ENCODE measurements around the gene RFTN1. TPM values are rescaled to one million over a fixed set of nuclear protein-coding genes. Genes with fewer than 3 reads are reported as not detected.

RFTN1 gene
- total and polyA plus RNA-seq, 2 donors (not counting 3 experiments of a cell fraction or from before 2014, with no cell fraction given), result 40.3 to 43.3 TPM

- H3K4me2 ChIP-seq (ENCODE audit: insufficient read depth, low read length), result no peak overlapping the region
- intact Hi-C loops (cut with micrococcal nuclease), result no loop called here
- no peaks in the 10 kb centered on the region for H3K36me3 ChIP-seq (ENCODE audit: control insufficient read depth in 2 of 2, extremely low read depth in 1 of 2, insufficient read depth in 2 of 2, low read length in 2 of 2)
- H3K9me1 ChIP-seq (replicated peaks; ENCODE audit: control insufficient read depth, extremely low read depth, insufficient read depth, low read length), result peaks cover 2% of the 10 kb centered on the region
- no peak overlapping the region for H3K9ac ChIP-seq (replicated peaks; ENCODE audit: extremely low read depth, insufficient read depth, low read length)
- CTCF ChIA-PET, result no interaction called here
- dilution Hi-C loops (cut with MboI; ENCODE audit: extremely low pct_ligation_motif_present, low sequenced_read_pairs), result no loop called here
- DNase-seq (ENCODE audit: low read depth, low spot score) (no peak), FAIRE-seq (no peak)
- H3K4me1 ChIP-seq (ENCODE audit: control insufficient read depth, extremely low read depth, insufficient read depth, low read length), result no peaks in the 10 kb centered on the region
- H3K4me3 ChIP-seq (replicated peaks in 1 of 3; ENCODE audit: insufficient read depth in 1 of 3, low read depth in 1 of 3, low read length in 3 of 3), result no peak overlapping the region
- H3K9me3 ChIP-seq (replicated peaks; ENCODE audit: control insufficient read depth, insufficient read depth, low read length), result no peaks in the 10 kb centered on the region
- no peaks in the 10 kb centered on the region for H3K27me3 ChIP-seq (ENCODE audit: control insufficient read depth in 2 of 2, insufficient read depth in 2 of 2, low read length in 2 of 2)
- H2AFZ ChIP-seq (ENCODE audit: low read depth, low read length), result no peak overlapping the region
- no peaks in the 10 kb centered on the region for H4K20me1 ChIP-seq (replicated peaks; ENCODE audit: control insufficient read depth, extremely low read depth, insufficient read depth, low read length)
- H3K79me2 ChIP-seq (ENCODE audit: control insufficient read depth, insufficient read depth, low read length), result peaks cover 2% of the 10 kb centered on the region
- TF ChIP-seq, protein P1, sequence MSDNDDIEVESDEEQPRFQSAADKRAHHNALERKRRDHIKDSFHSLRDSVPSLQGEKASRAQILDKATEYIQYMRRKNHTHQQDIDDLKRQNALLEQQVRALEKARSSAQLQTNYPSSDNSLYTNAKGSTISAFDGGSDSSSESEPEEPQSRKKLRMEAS (IDR thresholded peaks at IDR 0.05; ENCODE audit: insufficient read depth, insufficient read length), result no peak
- no peak for TF ChIP-seq POLR2A (IDR thresholded peaks at IDR 0.05; ENCODE audit: low read depth, low read length)
- TF ChIP-seq JUN (IDR thresholded peaks at IDR 0.05; ENCODE audit: borderline replicate concordance, insufficient read depth, insufficient read length, low read depth), result no peak
- no peak overlapping the region for H3K27ac ChIP-seq (ENCODE audit: insufficient read depth, low read depth, low read length)
- BruUV-seq (replicated peaks), result no TSS peak
- POLR2A ChIA-PET, result no interaction called here
Measured at GRCh38 chr3:16392717-16393116, 120.8 kb downstream of the RFTN1 start.

GRCh38 chr3:16392065-16392464, 121.4 kb downstream of the RFTN1 start:
- TF ChIP-seq POLR2AphosphoS5 (IDR thresholded peaks at IDR 0.05; ENCODE audit: insufficient read depth, low read depth, low read length) (no peak), MYC (IDR thresholded peaks at IDR 0.05; ENCODE audit: low read depth, low read length) (no peak), EZH2 (IDR thresholded peaks at IDR 0.05; ENCODE audit: borderline replicate concordance, low read depth, low read length, severe bottlenecking) (no peak), POLR2A (IDR thresholded peaks at IDR 0.05; ENCODE audit: low read depth, low read length) (no peak), GATA2 (IDR thresholded peaks at IDR 0.05; ENCODE audit: insufficient read depth, insufficient read length, low read depth, low read length) (no peak), JUN (IDR thresholded peaks at IDR 0.05; ENCODE audit: borderline replicate concordance, insufficient read depth, insufficient read length, low read depth) (no peak), FOS (IDR thresholded peaks at IDR 0.05; ENCODE audit: borderline replicate concordance, insufficient read depth, low read length) (no peak)
- TF ChIP-seq, protein P1 (IDR thresholded peaks at IDR 0.05; ENCODE audit: insufficient read depth, insufficient read length), result no peak
- TF ChIP-seq, protein P2, sequence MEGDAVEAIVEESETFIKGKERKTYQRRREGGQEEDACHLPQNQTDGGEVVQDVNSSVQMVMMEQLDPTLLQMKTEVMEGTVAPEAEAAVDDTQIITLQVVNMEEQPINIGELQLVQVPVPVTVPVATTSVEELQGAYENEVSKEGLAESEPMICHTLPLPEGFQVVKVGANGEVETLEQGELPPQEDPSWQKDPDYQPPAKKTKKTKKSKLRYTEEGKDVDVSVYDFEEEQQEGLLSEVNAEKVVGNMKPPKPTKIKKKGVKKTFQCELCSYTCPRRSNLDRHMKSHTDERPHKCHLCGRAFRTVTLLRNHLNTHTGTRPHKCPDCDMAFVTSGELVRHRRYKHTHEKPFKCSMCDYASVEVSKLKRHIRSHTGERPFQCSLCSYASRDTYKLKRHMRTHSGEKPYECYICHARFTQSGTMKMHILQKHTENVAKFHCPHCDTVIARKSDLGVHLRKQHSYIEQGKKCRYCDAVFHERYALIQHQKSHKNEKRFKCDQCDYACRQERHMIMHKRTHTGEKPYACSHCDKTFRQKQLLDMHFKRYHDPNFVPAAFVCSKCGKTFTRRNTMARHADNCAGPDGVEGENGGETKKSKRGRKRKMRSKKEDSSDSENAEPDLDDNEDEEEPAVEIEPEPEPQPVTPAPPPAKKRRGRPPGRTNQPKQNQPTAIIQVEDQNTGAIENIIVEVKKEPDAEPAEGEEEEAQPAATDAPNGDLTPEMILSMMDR (IDR thresholded peaks at IDR 0.05; ENCODE audit: extremely low read depth in 1 of 2, insufficient read depth in 1 of 2, low read depth in 1 of 2, low read length in 2 of 2), result no peak
- Histone ChIP-seq H3K4me3 (replicated peaks in 1 of 3; ENCODE audit: insufficient read depth in 1 of 3, low read depth in 1 of 3, low read length in 3 of 3) (no peak overlapping the region), H3K9ac (replicated peaks; ENCODE audit: extremely low read depth, insufficient read depth, low read length) (no peak overlapping the region), H3K4me1 (ENCODE audit: control insufficient read depth, extremely low read depth, insufficient read depth, low read length) (no peaks in the 10 kb centered on the region), H3K79me2 (ENCODE audit: control insufficient read depth, insufficient read depth, low read length) (peaks cover 2% of the 10 kb centered on the region), H2AFZ (ENCODE audit: low read depth, low read length) (no peak overlapping the region), H3K36me3 (ENCODE audit: control insufficient read depth in 2 of 2, extremely low read depth in 1 of 2, insufficient read depth in 2 of 2, low read length in 2 of 2) (no peaks in the 10 kb centered on the region), H4K20me1 (replicated peaks; ENCODE audit: control insufficient read depth, extremely low read depth, insufficient read depth, low read length) (no peaks in the 10 kb centered on the region), H3K4me2 (ENCODE audit: insufficient read depth, low read length) (no peak overlapping the region), H3K9me3 (replicated peaks; ENCODE audit: control insufficient read depth, insufficient read depth, low read length) (no peaks in the 10 kb centered on the region), H3K27me3 (ENCODE audit: control insufficient read depth in 2 of 2, insufficient read depth in 2 of 2, low read length in 2 of 2) (no peaks in the 10 kb centered on the region), H3K9me1 (replicated peaks; ENCODE audit: control insufficient read depth, extremely low read depth, insufficient read depth, low read length) (peaks cover 2% of the 10 kb centered on the region), H3K27ac (ENCODE audit: insufficient read depth, low read depth, low read length) (no peak overlapping the region)
- ChIA-PET CTCF (no interaction called here), POLR2A (interaction anchor here (0.6 kb wide), 1 partner anchor 10 kb away, joined by 4 read pairs; no protein-coding TSS in a partner anchor)
- dilution Hi-C loops (cut with MboI; ENCODE audit: extremely low pct_ligation_motif_present, low sequenced_read_pairs), result no loop called here
- intact Hi-C loops (cut with micrococcal nuclease), result no loop called here
- DNase-seq (ENCODE audit: low read depth, low spot score), result no peak
- no TSS peak for BruUV-seq (replicated peaks)
- no peak for FAIRE-seq
